Bronchial epithelial cell (primary cell): ENCODE results near the gene MYO15A. TPM values are rescaled to one million over a fixed set of nuclear protein-coding genes. Genes with fewer than 3 reads are reported as not detected.
A peak's percentile ranks its signal among the peaks of the same experiment; 100 is the strongest.

Experiments
- DNase-seq: peaks from one replicate; pipeline ENCODE4 v3.0.0-alpha.2; 2010; ENCODE audit warnings: low read depth
- FAIRE-seq: peaks from 2 replicates; lab custom pipeline; 2011; peaks lifted over from hg19 to GRCh38; lab: Jason Lieb, UNC
- H3K27me3 ChIP-seq: 2 replicates; pipeline ENCODE4 v1.5.1; 2011; ENCODE audit warnings: low read length; ENCODE audit not compliant: control insufficient read depth, insufficient read depth
- H3K36me3 ChIP-seq: 2 replicates; pipeline ENCODE4 v1.5.1; 2011; ENCODE audit warnings: low read length; ENCODE audit not compliant: control insufficient read depth, insufficient read depth
- H3K4me3 ChIP-seq: 2 replicates; pipeline ENCODE4 v1.5.1; 2011; ENCODE audit warnings: mild to moderate bottlenecking, low read depth, low read length, control low read depth
- total RNA-seq: library from RNA; depleted of rRNA; stranded (reverse); fragments of >200 nt; gene quantifications from 2 replicates; pipeline ENCODE4 v1.2.1, GENCODE V29; 2014
- TF ChIP-seq, protein P1 (sequence below): IDR thresholded peaks from 2 replicates; pipeline ENCODE4 v1.5.1; 2011; ENCODE audit warnings: mild to moderate bottlenecking, moderate library complexity, low read length, control low read depth, inconsistent platforms; ENCODE audit not compliant: insufficient read depth, severe bottlenecking

MYO15A gene
- total RNA-seq, 1 donor from 2014 or later, result 1.6 TPM

DNA sequence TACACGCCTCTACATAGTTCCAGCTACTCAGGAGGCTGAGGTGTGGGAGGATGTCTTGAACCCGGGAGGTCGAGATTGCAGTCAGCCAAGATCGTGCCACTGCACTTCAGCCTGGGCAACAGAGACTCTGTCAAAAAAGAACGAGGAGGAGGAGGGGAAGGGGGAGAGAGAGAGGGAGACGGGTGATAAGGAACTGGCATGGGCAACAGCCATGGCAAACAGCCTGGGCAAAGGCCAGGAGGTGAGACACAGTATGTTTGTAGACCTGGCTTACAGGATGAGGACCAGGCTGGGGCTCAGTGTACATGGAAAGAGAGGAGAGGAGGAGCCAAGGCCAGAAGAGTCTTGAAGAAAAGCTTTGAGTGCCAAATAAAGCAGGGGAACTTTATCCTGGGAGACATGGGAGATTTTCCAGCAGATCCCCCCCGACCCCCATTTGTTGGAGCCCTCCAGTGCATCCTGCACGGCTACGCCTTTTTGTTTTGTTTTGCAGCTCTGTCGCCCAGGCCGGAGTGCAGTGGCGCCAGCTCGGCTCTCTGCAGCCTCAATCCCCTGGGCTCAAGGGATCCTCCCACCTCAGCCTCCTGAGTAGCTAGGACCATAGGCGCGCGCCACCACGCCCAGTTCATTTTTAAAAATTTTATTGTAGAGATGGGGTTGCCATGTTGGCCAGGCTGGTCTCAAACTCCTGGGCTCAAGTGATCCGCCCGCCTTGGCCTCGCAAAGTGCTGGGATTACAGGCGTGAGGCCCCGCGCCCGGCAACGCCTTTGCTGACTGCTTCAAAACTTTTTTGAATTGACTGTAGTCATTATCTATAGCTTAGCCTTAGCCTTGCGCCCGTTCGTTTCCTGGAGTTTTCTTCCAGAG, 73.8 kb downstream of the MYO15A start:
- Histone ChIP-seq H3K27me3 (no peaks in the 10 kb centered on the region), H3K4me3 (peak overlapping the region; percentile 85), H3K36me3 (no peaks in the 10 kb centered on the region)
- DNase-seq (no peak), FAIRE-seq (no peak)
- TF ChIP-seq, protein P1, sequence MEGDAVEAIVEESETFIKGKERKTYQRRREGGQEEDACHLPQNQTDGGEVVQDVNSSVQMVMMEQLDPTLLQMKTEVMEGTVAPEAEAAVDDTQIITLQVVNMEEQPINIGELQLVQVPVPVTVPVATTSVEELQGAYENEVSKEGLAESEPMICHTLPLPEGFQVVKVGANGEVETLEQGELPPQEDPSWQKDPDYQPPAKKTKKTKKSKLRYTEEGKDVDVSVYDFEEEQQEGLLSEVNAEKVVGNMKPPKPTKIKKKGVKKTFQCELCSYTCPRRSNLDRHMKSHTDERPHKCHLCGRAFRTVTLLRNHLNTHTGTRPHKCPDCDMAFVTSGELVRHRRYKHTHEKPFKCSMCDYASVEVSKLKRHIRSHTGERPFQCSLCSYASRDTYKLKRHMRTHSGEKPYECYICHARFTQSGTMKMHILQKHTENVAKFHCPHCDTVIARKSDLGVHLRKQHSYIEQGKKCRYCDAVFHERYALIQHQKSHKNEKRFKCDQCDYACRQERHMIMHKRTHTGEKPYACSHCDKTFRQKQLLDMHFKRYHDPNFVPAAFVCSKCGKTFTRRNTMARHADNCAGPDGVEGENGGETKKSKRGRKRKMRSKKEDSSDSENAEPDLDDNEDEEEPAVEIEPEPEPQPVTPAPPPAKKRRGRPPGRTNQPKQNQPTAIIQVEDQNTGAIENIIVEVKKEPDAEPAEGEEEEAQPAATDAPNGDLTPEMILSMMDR, result no peak

DNA sequence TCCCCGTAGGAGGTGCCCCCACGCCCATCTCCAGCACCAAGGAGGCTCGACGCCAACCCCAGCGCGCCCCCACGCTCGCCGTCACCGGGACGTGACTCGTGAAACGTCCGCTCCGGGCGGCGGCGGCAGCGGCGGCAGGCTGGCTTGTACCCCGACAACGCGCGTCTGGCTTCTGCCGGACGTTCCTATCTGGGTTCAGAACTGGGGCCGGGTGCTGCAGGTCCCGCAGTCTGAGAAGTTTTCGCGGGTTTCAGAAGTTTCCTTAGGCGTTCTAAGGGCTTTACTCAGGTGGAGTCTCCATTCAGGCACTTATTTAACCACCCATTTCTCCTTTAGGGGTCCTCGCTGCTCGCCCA, 74.4 kb downstream of the MYO15A start:
- no peak for FAIRE-seq
- DNase-seq, result peak; percentile 66
- H3K36me3 ChIP-seq, result no peaks in the 10 kb centered on the region
- TF ChIP-seq, protein P1, result no peak
- peak overlapping the region; percentile 85 for H3K4me3 ChIP-seq
- no peaks in the 10 kb centered on the region for H3K27me3 ChIP-seq

DNA sequence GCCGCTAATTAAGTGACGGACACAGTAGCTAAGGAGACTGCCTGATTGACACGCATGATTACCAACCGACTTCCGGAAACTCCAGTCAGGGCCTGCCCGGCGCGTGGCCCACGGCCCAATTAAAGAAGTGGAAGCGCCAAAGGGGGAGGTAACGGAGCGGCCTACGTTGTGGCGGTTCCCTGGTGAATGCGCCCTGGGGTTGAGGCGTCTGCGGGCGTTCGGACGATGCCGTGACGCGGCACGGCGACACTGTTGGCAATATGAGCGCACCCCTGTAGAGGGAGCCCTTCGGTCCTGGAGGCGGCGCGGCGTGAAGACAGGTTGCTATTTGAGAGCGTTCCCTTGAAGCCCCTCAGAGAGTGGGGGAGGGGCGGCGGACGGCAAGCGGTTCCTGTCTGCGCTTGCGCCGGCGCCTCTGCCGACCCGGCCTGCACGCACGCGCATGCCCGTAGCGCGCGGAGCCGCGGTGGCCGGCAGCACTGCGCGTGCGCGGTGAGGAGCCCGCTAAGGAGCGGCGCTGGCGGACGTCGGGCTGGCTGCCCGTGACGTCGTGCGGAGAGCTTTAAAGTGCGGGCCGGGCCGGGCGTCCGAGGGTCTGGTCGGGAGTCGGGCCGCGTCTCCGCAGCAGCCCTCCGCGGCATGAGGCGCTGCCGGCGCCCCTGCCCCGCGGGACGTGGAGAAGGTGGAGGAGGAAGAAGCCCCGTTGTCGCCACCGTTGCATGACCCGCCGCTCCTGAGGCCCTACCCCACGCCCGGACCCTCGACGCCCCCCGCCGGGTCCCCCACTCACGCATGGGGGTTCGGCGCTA, 75.0 kb downstream of the MYO15A start, which contains the start of gene ALKBH5:
Gene ALKBH5, plus strand, starts transcription at position 495 of the 809 bp plus-strand sequence. CDS start 416 bp downstream, outside the sequence.
- FAIRE-seq, result no peak
- H3K4me3 ChIP-seq, result peak within 1 kb of the TSS; percentile 85
- peak; percentile 98 for DNase-seq
- H3K27me3 ChIP-seq, result no peaks in the 10 kb centered on the region
- TF ChIP-seq, protein P1, result peak; percentile 31
- H3K36me3 ChIP-seq, result no peaks in the 10 kb centered on the region

DNA sequence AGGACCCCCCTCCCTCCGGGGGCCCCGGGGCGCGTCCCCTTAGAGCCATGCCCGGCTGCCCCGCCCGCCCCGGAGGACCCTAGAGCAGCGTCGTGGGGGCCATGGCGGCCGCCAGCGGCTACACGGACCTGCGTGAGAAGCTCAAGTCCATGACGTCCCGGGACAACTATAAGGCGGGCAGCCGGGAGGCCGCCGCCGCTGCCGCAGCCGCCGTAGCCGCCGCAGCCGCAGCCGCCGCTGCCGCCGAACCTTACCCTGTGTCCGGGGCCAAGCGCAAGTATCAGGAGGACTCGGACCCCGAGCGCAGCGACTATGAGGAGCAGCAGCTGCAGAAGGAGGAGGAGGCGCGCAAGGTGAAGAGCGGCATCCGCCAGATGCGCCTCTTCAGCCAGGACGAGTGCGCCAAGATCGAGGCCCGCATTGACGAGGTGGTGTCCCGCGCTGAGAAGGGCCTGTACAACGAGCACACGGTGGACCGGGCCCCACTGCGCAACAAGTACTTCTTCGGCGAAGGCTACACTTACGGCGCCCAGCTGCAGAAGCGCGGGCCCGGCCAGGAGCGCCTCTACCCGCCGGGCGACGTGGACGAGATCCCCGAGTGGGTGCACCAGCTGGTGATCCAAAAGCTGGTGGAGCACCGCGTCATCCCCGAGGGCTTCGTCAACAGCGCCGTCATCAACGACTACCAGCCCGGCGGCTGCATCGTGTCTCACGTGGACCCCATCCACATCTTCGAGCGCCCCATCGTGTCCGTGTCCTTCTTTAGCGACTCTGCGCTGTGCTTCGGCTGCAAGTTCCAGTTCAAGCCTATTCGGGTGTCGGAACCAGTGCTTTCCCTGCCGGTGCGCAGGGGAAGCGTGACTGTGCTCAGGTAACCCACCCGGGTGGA, 75.8 kb downstream of the MYO15A start:
- no peak for FAIRE-seq
- TF ChIP-seq, protein P1, result no peak
- peak overlapping the region; percentile 85 for H3K4me3 ChIP-seq
- H3K27me3 ChIP-seq, result no peaks in the 10 kb centered on the region
- DNase-seq, result no peak
- peaks cover 1% of the 10 kb centered on the region for H3K36me3 ChIP-seq

DNA sequence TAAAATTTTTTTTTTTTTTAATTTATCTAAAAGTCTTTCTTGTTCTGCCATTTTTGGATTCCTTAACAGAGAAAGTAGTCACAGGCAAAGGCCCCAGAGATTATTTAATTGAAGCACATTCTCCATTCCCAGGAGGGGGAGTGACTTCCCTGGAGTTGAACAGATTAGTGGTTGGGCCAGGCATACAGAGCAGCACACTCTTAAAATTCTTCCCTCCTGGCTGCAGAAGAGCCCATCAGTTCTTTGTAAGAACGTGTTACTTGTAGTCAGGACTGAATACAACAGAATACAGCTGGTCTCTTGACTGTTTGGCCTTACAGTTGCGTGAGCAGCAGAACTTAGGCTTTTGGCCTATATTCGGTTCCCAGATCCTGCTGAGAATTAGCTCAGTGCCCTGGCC, 76.8 kb downstream of the MYO15A start:
- no peaks in the 10 kb centered on the region for H3K27me3 ChIP-seq
- TF ChIP-seq, protein P1, result no peak
- peak overlapping the region; percentile 85 for H3K4me3 ChIP-seq
- DNase-seq (no peak), FAIRE-seq (no peak)
- H3K36me3 ChIP-seq, result peaks cover 3% of the 10 kb centered on the region
